H9 (cell line): Measurements from ENCODE around the gene CPA2. TPM values are rescaled to one million over a fixed set of nuclear protein-coding genes. Genes with fewer than 3 reads are reported as not detected.

Experiments
- DNase-seq: peaks from one replicate; pipeline ENCODE4 v3.0.0-alpha.2; 2017
- H2AFZ ChIP-seq: one replicate; pipeline ENCODE4 v1.6.1; 2013; ENCODE audit warnings: mild to moderate bottlenecking, low read length, control low read depth, moderate library complexity
- H2AK5ac ChIP-seq: 2 replicates; pipeline ENCODE4 v1.6.1; 2013; ENCODE audit warnings: low read length, control low read depth, mixed read lengths; ENCODE audit not compliant: insufficient read length
- H2BK120ac ChIP-seq: one replicate; pipeline ENCODE4 v1.6.1; 2013; ENCODE audit warnings: low read depth, mild to moderate bottlenecking, low read length, control low read depth, inconsistent platforms; ENCODE audit not compliant: poor library complexity, severe bottlenecking
- H2BK12ac ChIP-seq: 2 replicates; pipeline ENCODE4 v1.6.1; 2013; ENCODE audit warnings: low read length, control low read depth, mixed read lengths, low read depth; ENCODE audit not compliant: insufficient read length
- H2BK15ac ChIP-seq: 2 replicates; pipeline ENCODE4 v1.6.1; 2013; ENCODE audit warnings: low read depth, low read length, control low read depth
- H2BK20ac ChIP-seq: one replicate; pipeline ENCODE4 v1.6.1; 2013; ENCODE audit warnings: low read depth, mild to moderate bottlenecking, low read length, control low read depth, inconsistent platforms; ENCODE audit not compliant: poor library complexity, severe bottlenecking
- H2BK5ac ChIP-seq: 2 replicates; pipeline ENCODE4 v1.6.1; 2013; ENCODE audit warnings: low read length, control low read depth, mixed read lengths; ENCODE audit not compliant: insufficient read length
- H3K14ac ChIP-seq: 2 replicates; pipeline ENCODE4 v1.6.1; 2013; ENCODE audit warnings: low read length, control low read depth; ENCODE audit not compliant: insufficient read depth
- H3K18ac ChIP-seq: 2 replicates; pipeline ENCODE4 v1.6.1; 2013; ENCODE audit warnings: low read depth, mild to moderate bottlenecking, mixed read lengths, low read length, control low read depth; ENCODE audit not compliant: insufficient read length
- H3K23ac ChIP-seq: 2 replicates; pipeline ENCODE4 v1.6.1; 2013; ENCODE audit warnings: low read length, control low read depth, mixed read lengths, low read depth; ENCODE audit not compliant: insufficient read length
- H3K23me2 ChIP-seq: 2 replicates; pipeline ENCODE4 v1.6.1; 2013; ENCODE audit warnings: low read depth, mild to moderate bottlenecking, mixed read lengths, low read length, control low read depth; ENCODE audit not compliant: insufficient read length, poor library complexity, severe bottlenecking
- H3K27ac ChIP-seq: 2 replicates; pipeline ENCODE4 v1.5.1; 2013; ENCODE audit warnings: low read length, control low read depth, mixed read lengths, low read depth; ENCODE audit not compliant: insufficient read length
- H3K27me3 ChIP-seq: 2 replicates; pipeline ENCODE4 v1.6.1; 2013; ENCODE audit warnings: low read length, control low read depth, inconsistent platforms; ENCODE audit not compliant: insufficient read depth
- H3K4ac ChIP-seq: 2 replicates; pipeline ENCODE4 v1.6.1; 2013; ENCODE audit warnings: low read depth, mild to moderate bottlenecking, control low read depth, inconsistent platforms, low read length, moderate library complexity
- H3K4me1 ChIP-seq: 2 replicates; pipeline ENCODE4 v1.6.1; 2013; ENCODE audit warnings: low read length, control low read depth, inconsistent platforms; ENCODE audit not compliant: insufficient read depth
- H3K4me2 ChIP-seq: 2 replicates; pipeline ENCODE4 v1.6.1; 2013; ENCODE audit warnings: low read length, control low read depth, mixed read lengths; ENCODE audit not compliant: insufficient read length, insufficient read depth
- H3K56ac ChIP-seq: 2 replicates; pipeline ENCODE4 v1.6.1; 2013; ENCODE audit warnings: low read depth, mild to moderate bottlenecking, mixed read lengths, low read length, control low read depth; ENCODE audit not compliant: insufficient read length
- H3K79me1 ChIP-seq: 2 replicates; pipeline ENCODE4 v1.6.1; 2013; ENCODE audit warnings: low read depth, mild to moderate bottlenecking, moderate library complexity, low read length, control low read depth, inconsistent platforms; ENCODE audit not compliant: insufficient read depth, poor library complexity, severe bottlenecking
- H3K79me2 ChIP-seq: 2 replicates; pipeline ENCODE4 v1.6.1; 2013; ENCODE audit warnings: low read length, control low read depth, inconsistent platforms; ENCODE audit not compliant: insufficient read depth
- H3K9ac ChIP-seq: 2 replicates; pipeline ENCODE4 v1.6.1; 2013; ENCODE audit warnings: low read length, control low read depth, mixed read lengths; ENCODE audit not compliant: insufficient read length; ENCODE audit errors: extremely low read depth
- H3K9me3 ChIP-seq: one replicate; pipeline ENCODE4 v1.6.1; 2013; ENCODE audit warnings: low read depth, low read length, inconsistent platforms; ENCODE audit not compliant: control insufficient read depth
- H3T11ph ChIP-seq: one replicate; pipeline ENCODE4 v1.6.1; 2013; ENCODE audit warnings: mild to moderate bottlenecking, low read length, control low read depth, inconsistent platforms
- H4K20me1 ChIP-seq: one replicate; pipeline ENCODE4 v1.6.1; 2013; ENCODE audit not compliant: control insufficient read depth, insufficient read length, insufficient read depth
- H4K5ac ChIP-seq: 2 replicates; pipeline ENCODE4 v1.6.1; 2013; ENCODE audit warnings: low read depth, mild to moderate bottlenecking, mixed read lengths, low read length, control low read depth; ENCODE audit not compliant: insufficient read length
- H4K8ac ChIP-seq: replicated peaks from 2 replicates; pipeline ENCODE4 v1.6.1; 2013; ENCODE audit warnings: low read length, control low read depth, mixed read lengths, low read depth; ENCODE audit not compliant: insufficient read length
- H4K91ac ChIP-seq: 2 replicates; pipeline ENCODE4 v1.6.1; 2013; ENCODE audit warnings: low read depth, mild to moderate bottlenecking, moderate library complexity, mixed read lengths, low read length, control low read depth; ENCODE audit not compliant: insufficient read length
- H3K27ac Mint-ChIP-seq, 3 experiments: 2 replicates in 2 of 3; 3 replicates in 1 of 3; pipeline ENCODE4 v1.8.0; 2020 to 2021; ENCODE audit warnings: mixed read lengths in 3 of 3, mild to moderate bottlenecking in 1 of 3, moderate library complexity in 1 of 3
- H3K27me3 Mint-ChIP-seq: 2 replicates; pipeline ENCODE4 v1.8.0; 2021; ENCODE audit warnings: low read depth, mild to moderate bottlenecking, moderate library complexity, mixed read lengths
- H3K36me3 Mint-ChIP-seq, 3 experiments: 2 replicates in 2 of 3; 3 replicates in 1 of 3; pipeline ENCODE4 v1.8.0; 2020 to 2021; ENCODE audit warnings: low read depth in 3 of 3, mixed read lengths in 3 of 3; ENCODE audit not compliant: insufficient read depth in 1 of 3
- H3K4me1 Mint-ChIP-seq, 2 experiments: 2 replicates each; pipeline ENCODE4 v1.8.0; 2020; ENCODE audit warnings: mixed read lengths in 2 of 2
- H3K4me3 Mint-ChIP-seq, 2 experiments: 2 replicates in 1 of 2; 3 replicates in 1 of 2; pipeline ENCODE4 v1.8.0; 2020 to 2021; ENCODE audit warnings: mild to moderate bottlenecking in 2 of 2, mixed read lengths in 2 of 2, moderate library complexity in 1 of 2
- H3K9me3 Mint-ChIP-seq, 2 experiments: 2 replicates in 1 of 2; 3 replicates in 1 of 2; pipeline ENCODE4 v1.8.0; 2020; ENCODE audit warnings: mild to moderate bottlenecking in 2 of 2, mixed read lengths in 2 of 2, moderate library complexity in 1 of 2
- WGBS: extraction: QIAGEN DNeasy Blood & Tissue Kit; methylation state at CpG from one replicate; pipeline ENCODE4 v1.1.7; 2013; ENCODE audit warnings: missing lambda C conversion rate, low lambda C conversion rate, mixed read lengths; ENCODE audit not compliant: insufficient read length; ENCODE audit errors: extremely low coverage; 5-methylcytosine and 5-hydroxymethylcytosine counted together
- total RNA-seq: library from RNA; stranded (reverse); gene quantifications from 2 replicates; pipeline ENCODE4 v1.2.1, GENCODE V29; 2021
- TF ChIP-seq, protein P1 (sequence below): fragments of 200-600 bp; sonication (generic); conservative IDR thresholded peaks from 3 replicates; pipeline ENCODE4 v1.8.0; 2021; ENCODE audit warnings: antibody characterized with exemption, mild to moderate bottlenecking

The CPA2 gene
- total RNA-seq, 1 experiment from 2014 or later: not detected

- Histone ChIP-seq H3K56ac (no peak overlapping the region), H3K9me3 (no peaks in the 10 kb centered on the region)
- no peaks in the 10 kb centered on the region for H3K27me3 Mint-ChIP-seq
Observed at GRCh38 chr7:130332259-130333053, 65.8 kb downstream of the CPA2 start.

More at GRCh38 chr7:130332259-130333053, 65.8 kb downstream of the CPA2 start:
- Histone ChIP-seq H3K4me1 (no peaks in the 10 kb centered on the region), H4K5ac (no peak overlapping the region), H3K79me1 (no peaks in the 10 kb centered on the region), H3K4me2 (no peak overlapping the region), H2AFZ (no peak overlapping the region), H4K20me1 (no peaks in the 10 kb centered on the region), H3K27ac (no peak overlapping the region), H2BK20ac (no peak overlapping the region), H2AK5ac (no peak overlapping the region), H3K23me2 (no peaks in the 10 kb centered on the region), H3K18ac (no peak overlapping the region), H3K4ac (no peak overlapping the region), H4K91ac (no peak overlapping the region), H3K9ac (no peak overlapping the region), H2BK5ac (no peak overlapping the region), H2BK15ac (no peak overlapping the region), H4K8ac (no peak overlapping the region), H2BK120ac (no peak overlapping the region), H3K79me2 (no peaks in the 10 kb centered on the region), H2BK12ac (no peak overlapping the region), H3K14ac (no peak overlapping the region), H3T11ph (no peak overlapping the region), H3K23ac (no peak overlapping the region), H3K27me3 (no peaks in the 10 kb centered on the region)
- no CpG with 5 or more reads among the region's 4 CpGs for WGBS
- H3K4me3 Mint-ChIP-seq: no peak overlapping the region
- H3K27ac Mint-ChIP-seq: no peak overlapping the region
- H3K9me3 Mint-ChIP-seq: no peaks in the 10 kb centered on the region
- H3K4me1 Mint-ChIP-seq: peaks cover 0 to 3% of the 10 kb centered on the region in 2 experiments; a peak in 2 of 4 replicates
- H3K36me3 Mint-ChIP-seq: no peaks in the 10 kb centered on the region
- TF ChIP-seq, protein P1, sequence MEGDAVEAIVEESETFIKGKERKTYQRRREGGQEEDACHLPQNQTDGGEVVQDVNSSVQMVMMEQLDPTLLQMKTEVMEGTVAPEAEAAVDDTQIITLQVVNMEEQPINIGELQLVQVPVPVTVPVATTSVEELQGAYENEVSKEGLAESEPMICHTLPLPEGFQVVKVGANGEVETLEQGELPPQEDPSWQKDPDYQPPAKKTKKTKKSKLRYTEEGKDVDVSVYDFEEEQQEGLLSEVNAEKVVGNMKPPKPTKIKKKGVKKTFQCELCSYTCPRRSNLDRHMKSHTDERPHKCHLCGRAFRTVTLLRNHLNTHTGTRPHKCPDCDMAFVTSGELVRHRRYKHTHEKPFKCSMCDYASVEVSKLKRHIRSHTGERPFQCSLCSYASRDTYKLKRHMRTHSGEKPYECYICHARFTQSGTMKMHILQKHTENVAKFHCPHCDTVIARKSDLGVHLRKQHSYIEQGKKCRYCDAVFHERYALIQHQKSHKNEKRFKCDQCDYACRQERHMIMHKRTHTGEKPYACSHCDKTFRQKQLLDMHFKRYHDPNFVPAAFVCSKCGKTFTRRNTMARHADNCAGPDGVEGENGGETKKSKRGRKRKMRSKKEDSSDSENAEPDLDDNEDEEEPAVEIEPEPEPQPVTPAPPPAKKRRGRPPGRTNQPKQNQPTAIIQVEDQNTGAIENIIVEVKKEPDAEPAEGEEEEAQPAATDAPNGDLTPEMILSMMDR: no peak
- no peak for DNase-seq
